Left ventricle myocardium inferior (tissue), 1 donor: ENCODE measurements around the gene MUC5AC. TPM values are rescaled to one million over a fixed set of nuclear protein-coding genes. Genes with fewer than 3 reads are reported as not detected.

Experiments used
- DNase-seq: peaks from one replicate; pipeline ENCODE4 v3.0.0-alpha.2; 2020
- H3K27ac ChIP-seq: fragments of 200-600 bp; replicated peaks from 2 replicates; pipeline ENCODE4 v1.8.0; 2021
- H3K27me3 ChIP-seq: fragments of 200-600 bp; 2 replicates; pipeline ENCODE4 v1.8.0; 2021; ENCODE audit warnings: low read depth
- H3K36me3 ChIP-seq: fragments of 200-600 bp; 2 replicates; pipeline ENCODE4 v1.8.0; 2021
- H3K4me1 ChIP-seq: fragments of 200-600 bp; 2 replicates; pipeline ENCODE4 v1.8.0; 2021
- H3K4me3 ChIP-seq: fragments of 200-600 bp; 2 replicates; pipeline ENCODE4 v1.8.0; 2021; ENCODE audit warnings: mild to moderate bottlenecking, moderate library complexity
- H3K9me3 ChIP-seq: fragments of 200-600 bp; replicated peaks from 2 replicates; pipeline ENCODE4 v1.8.0; 2021
- intact Hi-C: fragments of 100-400 bp; cut with micrococcal nuclease; formaldehyde crosslinking; loops from one replicate; pipeline ENCODE4 v1.11.0; 2022
- total RNA-seq: library from RNA; stranded (reverse); fragmentation: NEBNext Ultra II Directional; extraction: Animal tissue kit (Norgen Biotek cat#: 25700); gene quantifications from one replicate; pipeline ENCODE4 v1.2.1, GENCODE V29; 2021
- TF ChIP-seq, protein P1 (sequence below): fragments of 200-600 bp; IDR thresholded peaks from 2 replicates; pipeline ENCODE4 v1.8.0; 2021; ENCODE audit warnings: antibody characterized with exemption, mild to moderate bottlenecking, borderline replicate concordance
- donor health status: DM: no; HTN: yes; CAD: no; lungs with severe emphysema.

Gene MUC5AC
- total RNA-seq, 1 donor from 2014 or later = not detected

DNA sequence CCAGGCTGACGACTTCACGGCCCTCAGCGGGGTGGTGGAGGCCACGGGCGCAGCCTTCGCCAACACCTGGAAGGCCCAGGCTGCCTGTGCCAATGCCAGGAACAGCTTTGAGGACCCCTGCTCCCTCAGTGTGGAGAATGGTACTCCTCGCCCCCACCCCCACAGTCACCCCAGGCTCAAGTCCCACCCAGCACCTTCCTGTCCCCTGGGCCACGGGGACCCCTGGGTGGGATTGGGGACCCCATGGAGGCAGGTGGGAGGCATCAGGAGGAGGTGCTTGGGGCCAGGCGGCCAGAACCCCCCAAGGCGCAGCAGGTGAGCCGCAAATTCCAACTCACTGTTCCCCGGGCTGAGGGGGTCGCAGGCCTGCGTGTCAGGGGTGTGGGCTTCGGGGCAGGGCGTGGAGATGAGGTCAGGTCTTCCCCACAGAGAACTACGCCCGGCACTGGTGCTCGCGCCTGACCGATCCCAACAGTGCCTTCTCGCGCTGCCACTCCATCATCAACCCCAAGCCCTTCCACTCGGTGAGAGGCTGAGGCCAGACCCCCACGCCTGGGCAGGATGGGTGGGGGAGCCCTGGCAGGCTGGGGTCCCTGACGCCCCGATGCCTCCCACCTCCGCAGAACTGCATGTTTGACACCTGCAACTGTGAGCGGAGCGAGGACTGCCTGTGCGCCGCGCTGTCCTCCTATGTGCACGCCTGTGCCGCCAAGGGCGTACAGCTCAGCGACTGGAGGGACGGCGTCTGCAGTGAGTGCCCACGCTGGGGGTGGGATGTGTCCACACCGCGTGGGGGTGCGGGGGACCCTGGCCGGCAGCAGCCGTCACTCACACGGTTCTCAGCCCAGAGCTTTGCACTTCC is 74.5 kb downstream of the MUC5AC start:
- no peak for DNase-seq
- no peaks in the 10 kb centered on the region for H3K9me3 ChIP-seq
- TF ChIP-seq, protein P1, sequence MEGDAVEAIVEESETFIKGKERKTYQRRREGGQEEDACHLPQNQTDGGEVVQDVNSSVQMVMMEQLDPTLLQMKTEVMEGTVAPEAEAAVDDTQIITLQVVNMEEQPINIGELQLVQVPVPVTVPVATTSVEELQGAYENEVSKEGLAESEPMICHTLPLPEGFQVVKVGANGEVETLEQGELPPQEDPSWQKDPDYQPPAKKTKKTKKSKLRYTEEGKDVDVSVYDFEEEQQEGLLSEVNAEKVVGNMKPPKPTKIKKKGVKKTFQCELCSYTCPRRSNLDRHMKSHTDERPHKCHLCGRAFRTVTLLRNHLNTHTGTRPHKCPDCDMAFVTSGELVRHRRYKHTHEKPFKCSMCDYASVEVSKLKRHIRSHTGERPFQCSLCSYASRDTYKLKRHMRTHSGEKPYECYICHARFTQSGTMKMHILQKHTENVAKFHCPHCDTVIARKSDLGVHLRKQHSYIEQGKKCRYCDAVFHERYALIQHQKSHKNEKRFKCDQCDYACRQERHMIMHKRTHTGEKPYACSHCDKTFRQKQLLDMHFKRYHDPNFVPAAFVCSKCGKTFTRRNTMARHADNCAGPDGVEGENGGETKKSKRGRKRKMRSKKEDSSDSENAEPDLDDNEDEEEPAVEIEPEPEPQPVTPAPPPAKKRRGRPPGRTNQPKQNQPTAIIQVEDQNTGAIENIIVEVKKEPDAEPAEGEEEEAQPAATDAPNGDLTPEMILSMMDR = no peak
- no peaks in the 10 kb centered on the region for H3K4me1 ChIP-seq
- H3K36me3 ChIP-seq = no peaks in the 10 kb centered on the region
- H3K4me3 ChIP-seq = no peak overlapping the region
- no peak overlapping the region for H3K27ac ChIP-seq
- intact Hi-C loops = no loop called here
- H3K27me3 ChIP-seq = peaks cover 53% of the 10 kb centered on the region

DNA sequence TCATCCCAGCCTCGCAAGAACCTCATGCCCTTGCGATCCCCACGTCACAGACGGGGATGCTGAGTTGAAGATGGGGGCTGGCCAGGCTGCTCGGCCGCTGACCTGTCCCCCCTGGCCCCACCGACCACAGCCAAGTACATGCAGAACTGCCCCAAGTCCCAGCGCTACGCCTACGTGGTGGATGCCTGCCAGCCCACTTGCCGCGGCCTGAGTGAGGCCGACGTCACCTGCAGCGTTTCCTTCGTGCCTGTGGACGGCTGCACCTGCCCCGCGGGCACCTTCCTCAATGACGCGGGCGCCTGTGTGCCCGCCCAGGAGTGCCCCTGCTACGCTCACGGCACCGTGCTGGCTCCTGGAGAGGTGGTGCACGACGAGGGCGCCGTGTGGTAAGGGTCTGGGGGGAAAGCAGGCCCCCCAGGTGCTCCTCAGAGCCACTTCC is 75.1 kb downstream of the MUC5AC start:
- H3K27me3 ChIP-seq = peaks cover 46% of the 10 kb centered on the region
- TF ChIP-seq, protein P1 = no peak
- H3K27ac ChIP-seq = no peak overlapping the region
- no peak overlapping the region for H3K4me3 ChIP-seq
- intact Hi-C loops = no loop called here
- H3K36me3 ChIP-seq = no peaks in the 10 kb centered on the region
- no peaks in the 10 kb centered on the region for H3K4me1 ChIP-seq
- peak; percentile 6 for DNase-seq
- H3K9me3 ChIP-seq = no peaks in the 10 kb centered on the region

DNA sequence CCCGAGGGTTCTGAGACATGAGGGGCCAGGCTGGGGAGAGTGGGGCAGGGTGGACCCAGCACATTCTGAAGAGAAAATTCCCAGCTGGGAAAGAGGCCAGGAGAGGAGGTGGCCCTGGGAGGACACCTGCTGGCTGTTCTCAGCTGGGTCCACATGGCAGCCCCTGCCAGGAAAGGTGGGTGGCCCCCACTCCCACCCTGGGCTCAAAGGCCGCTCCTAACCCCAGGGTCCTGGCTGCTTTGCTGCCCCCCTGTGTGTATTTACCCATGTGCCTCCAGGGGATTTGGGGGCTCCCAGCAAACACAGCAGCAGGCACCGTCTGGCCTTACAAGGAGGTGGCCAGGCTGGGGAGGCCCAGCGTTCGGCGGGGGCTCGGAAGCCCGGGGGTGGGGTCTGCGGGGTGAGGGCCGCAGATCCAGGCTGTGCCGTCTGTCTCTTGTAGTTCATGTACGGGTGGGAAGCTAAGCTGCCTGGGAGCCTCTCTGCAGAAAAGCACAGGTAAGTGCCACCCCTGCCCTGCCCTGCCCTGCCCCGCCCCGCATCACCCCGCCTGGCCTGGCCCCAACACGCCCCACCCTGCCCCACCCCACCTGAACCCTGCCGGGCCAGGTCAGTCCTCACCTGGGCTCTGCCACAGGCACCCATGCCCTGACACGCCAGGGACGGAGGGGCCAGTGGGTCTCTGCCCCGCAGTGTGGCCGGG is 75.7 kb downstream of the MUC5AC start:
- intact Hi-C loops = no loop called here
- TF ChIP-seq, protein P1 = no peak
- DNase-seq = peak; percentile 4
- H3K27ac ChIP-seq = no peak overlapping the region
- no peak overlapping the region for H3K4me3 ChIP-seq
- H3K36me3 ChIP-seq = no peaks in the 10 kb centered on the region
- no peaks in the 10 kb centered on the region for H3K4me1 ChIP-seq
- H3K9me3 ChIP-seq = no peaks in the 10 kb centered on the region
- peaks cover 40% of the 10 kb centered on the region for H3K27me3 ChIP-seq

DNA sequence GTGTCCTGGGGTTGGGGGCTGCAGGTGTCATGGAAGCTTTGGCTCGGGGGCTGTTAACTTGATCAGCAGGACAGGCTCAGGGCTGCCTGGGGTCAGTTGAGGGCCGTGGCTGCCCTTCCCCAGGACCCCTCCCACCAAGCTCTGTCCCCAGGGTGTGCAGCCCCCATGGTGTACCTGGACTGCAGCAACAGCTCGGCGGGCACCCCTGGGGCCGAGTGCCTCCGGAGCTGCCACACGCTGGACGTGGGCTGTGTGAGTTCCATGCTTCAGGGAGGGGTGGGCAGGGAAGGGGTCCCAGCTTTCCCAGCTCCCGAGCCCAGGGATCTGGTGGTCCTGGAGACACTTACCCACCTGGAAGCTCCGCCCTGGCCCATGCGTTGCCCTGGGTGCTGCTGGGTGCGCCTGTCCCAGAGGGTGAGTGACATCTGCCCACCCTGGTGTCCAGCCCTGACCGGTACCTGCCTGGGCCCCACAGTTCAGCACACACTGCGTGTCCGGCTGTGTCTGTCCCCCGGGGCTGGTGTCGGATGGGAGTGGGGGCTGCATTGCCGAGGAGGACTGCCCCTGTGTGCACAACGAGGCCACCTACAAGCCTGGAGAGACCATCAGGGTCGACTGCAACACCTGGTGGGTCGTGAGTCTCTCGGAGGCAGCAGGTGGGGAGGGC is 76.4 kb downstream of the MUC5AC start:
- peaks cover 34% of the 10 kb centered on the region for H3K27me3 ChIP-seq
- no peaks in the 10 kb centered on the region for H3K9me3 ChIP-seq
- H3K4me1 ChIP-seq = no peaks in the 10 kb centered on the region
- peak; percentile 11 for DNase-seq
- TF ChIP-seq, protein P1 = no peak
- no peaks in the 10 kb centered on the region for H3K36me3 ChIP-seq
- intact Hi-C loops = no loop called here
- no peak overlapping the region for H3K27ac ChIP-seq
- H3K4me3 ChIP-seq = no peak overlapping the region

DNA sequence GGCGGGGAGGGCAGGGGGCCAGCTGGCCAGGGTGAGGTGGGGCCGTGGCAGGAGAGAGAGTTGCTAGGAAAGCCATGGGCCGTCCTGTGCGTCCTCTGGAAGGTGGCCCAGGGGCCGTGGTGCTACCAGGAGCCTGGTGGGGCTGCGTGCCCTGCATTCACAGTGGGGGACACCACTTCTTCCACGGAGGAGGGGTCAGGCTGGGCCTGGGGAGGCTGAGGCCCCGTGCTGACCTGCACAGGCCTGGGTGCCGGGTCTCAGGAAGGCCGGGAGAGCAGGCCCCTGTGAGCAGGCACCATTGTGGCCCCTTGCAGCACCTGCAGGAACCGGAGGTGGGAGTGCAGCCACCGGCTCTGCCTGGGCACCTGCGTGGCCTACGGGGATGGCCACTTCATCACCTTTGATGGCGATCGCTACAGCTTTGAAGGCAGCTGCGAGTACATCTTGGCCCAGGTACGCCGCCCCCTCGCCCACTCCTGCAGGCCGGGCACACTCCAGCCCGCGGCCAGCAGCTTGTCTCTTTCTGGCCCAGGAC is 77.1 kb downstream of the MUC5AC start:
- TF ChIP-seq, protein P1 = no peak
- Histone ChIP-seq H3K4me1 (no peaks in the 10 kb centered on the region), H3K27ac (no peak overlapping the region), H3K4me3 (no peak overlapping the region), H3K36me3 (no peaks in the 10 kb centered on the region), H3K9me3 (no peaks in the 10 kb centered on the region), H3K27me3 (peaks cover 27% of the 10 kb centered on the region)
- DNase-seq = peak; percentile 11
- intact Hi-C loops = no loop called here
